GM12864 (cell line): ENCODE data around the gene NTF3.

ENCODE experiments used
- DNase-seq: peaks from one replicate; pipeline ENCODE4 v3.0.0-alpha.2; 2011; ENCODE audit warnings: low read depth
- H3K4me3 ChIP-seq: 2 replicates; pipeline ENCODE4 v1.5.1; 2011; ENCODE audit warnings: mild to moderate bottlenecking, low read depth, low read length, control low read depth
- CTCF ChIP-seq: IDR thresholded peaks from 2 replicates; pipeline ENCODE4 v1.5.1; 2011; ENCODE audit warnings: low read depth, mild to moderate bottlenecking, moderate library complexity, low read length, control low read depth, inconsistent platforms; ENCODE audit errors: missing control alignments

The NTF3 gene

DNA sequence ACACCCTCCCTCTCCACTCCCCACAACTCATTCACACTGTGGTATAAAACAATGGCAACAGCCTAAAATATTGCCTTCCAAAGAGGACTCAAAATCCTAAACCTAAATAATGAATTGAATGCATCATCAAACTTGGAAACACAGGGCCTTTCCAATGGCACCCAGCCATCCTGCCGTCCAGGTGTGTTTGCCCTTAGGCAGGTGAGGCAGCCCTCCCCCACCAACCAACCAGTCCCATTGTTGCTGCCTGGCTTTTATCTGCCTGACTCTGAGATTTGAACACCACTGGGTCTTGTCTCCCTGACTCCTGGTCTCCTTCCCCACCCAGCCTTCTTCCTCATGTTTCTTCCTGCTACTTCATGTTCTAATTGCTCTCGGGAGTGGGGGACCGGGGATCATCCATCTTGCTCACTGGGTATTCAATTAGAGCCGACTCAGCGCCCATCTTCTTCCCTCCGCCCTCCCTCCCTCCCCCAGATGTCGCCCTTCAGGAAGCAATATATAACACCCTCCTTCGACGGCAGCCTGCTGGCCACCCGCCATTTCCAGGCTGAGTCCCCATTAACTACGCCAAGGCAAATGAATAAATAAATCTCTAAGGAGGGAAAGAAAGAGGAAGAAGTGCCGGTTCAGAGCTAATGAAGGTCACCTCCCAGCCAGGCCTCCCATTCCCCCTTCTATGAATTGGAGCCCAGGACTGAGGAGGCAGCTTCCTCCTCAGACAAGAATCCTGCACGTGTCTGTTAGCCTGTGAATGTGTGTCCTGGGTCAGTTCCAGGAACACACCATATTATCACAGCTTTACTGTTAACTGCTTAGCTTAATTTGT, 36.3 kb upstream of the NTF3 start:
- H3K4me3 ChIP-seq, result no peak overlapping the region
- no peak for DNase-seq
- no peak for TF ChIP-seq CTCF

DNA sequence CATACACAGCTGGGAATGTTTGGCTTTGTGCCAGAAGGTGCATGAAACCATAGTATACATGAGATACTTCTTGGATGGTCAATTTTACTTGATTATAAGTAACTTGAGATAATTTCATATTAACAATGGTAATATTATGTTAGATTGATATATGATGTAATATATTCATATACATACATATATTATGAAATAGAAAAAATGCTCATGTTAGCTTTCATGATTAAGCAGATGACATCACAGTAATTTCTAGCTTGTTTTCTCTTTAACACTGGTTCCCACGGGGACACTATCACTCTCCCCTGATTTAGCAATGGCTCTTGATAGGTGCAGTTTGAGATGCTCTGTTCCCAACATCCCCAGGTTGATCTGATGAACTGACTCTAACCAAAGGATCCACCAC, 35.4 kb upstream of the NTF3 start:
- H3K4me3 ChIP-seq, result no peak overlapping the region
- no peak for TF ChIP-seq CTCF
- DNase-seq, result no peak

DNA sequence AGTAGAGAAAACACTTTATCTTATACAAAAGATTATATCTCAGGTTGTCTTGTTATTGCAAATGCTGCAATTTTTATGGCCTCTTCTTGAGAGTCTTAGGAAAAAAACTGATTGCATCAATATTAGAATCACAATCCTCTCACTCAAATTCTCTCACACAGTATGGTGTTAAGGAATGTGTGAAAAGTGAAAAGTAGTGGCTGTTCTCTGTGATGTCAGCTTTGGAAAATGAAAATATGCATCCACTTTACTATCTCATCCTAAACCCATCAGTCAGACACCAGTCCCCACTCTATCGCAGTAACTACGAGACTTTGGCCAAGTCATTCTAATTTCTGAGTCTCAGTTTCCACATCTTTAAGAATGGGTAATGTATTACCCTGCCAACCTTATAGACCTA, 32.6 kb upstream of the NTF3 start:
- no peak for TF ChIP-seq CTCF
- H3K4me3 ChIP-seq, result no peak overlapping the region
- no peak for DNase-seq

DNA sequence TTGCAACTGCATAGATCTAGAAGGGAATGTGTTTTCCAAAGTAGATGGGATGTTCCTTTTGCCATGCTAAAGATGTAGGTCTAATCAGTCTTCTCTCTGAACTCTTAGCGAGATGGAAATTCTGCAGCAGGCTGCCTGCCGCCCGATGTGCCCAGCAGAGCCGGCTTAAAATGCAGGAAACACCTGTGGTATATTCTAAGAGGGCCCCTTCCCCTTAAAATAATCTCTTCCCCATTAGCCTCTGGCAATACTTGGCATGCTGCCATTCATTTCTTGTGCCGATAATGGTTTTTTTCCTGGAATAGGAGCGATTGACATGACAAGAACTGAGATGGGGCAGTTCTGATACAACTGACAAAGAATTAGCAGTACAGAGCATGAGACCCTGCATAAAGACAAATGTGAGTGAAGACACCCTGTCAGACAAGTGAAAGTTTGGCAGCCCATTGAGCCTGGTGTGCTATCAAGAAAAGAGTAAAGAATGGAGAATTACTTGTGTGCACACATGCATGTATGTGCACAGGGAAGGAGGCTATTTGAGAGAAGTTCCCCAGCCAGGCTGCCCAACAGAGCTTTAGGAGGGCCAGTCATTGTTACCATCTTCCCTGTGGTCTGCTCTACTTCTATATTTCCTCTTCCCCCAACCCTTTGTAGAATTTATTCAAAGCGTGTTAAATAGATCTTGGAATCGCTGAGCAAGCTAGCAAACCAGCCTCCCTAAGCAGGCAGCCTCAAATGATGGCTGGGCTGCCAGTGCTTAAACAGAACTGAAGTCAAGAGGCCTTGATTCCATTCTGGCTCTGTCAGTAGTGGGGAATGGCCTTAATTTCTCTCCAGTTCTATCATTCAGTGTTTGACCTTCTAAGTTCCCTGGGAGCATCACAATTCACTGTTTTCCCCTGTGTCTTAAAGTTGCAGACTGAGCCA, 29.6 kb upstream of the NTF3 start:
- TF ChIP-seq CTCF, result no peak
- H3K4me3 ChIP-seq, result no peak overlapping the region
- no peak for DNase-seq

DNA sequence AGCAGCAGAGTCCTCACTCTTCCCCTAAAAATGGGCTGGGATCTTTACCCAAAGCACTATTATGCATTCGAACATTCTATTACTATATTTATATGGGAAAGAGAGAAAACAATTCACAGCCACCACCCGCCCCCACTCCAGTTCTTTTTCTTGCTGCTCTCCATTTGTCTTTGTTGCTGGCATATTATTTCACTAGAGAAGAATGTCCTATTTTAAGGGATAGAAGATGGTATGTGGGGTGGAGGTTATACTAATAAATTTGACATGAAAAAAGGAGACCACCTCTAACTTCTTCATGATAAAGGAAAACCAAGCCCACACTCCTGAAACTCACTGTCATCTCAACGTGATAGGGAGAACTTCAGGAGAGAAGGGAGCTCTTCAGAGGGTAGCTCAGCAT, 28.5 kb upstream of the NTF3 start:
- TF ChIP-seq CTCF, result no peak
- no peak overlapping the region for H3K4me3 ChIP-seq
- DNase-seq, result no peak

- TF ChIP-seq CTCF, result no peak
- no peak overlapping the region for H3K4me3 ChIP-seq
- no peak for DNase-seq
Measured at GRCh38 chr12:5407034-5407856, 24.7 kb upstream of the NTF3 start.
